SK-N-SH (cell line): ENCODE data around the gene SLC12A7. TPM values are rescaled to one million over a fixed set of nuclear protein-coding genes. Genes with fewer than 3 reads are reported as not detected.

Experiments used
- CTCF ChIA-PET: fragments of 300-600, 350-600 bp; formaldehyde crosslinking; extraction: SDS; loops from one replicate; lab custom pipeline; 2021; lab: Yijun Ruan, JAX
- POLR2A ChIA-PET: fragments of 350-600 bp; sonication (Branson Sonifier 250); formaldehyde crosslinking; extraction: SDS; loops from one replicate; lab custom pipeline; 2020; ENCODE audit warnings: antibody characterized with exemption, inconsistent platforms; lab: Yijun Ruan, JAX
- DNase-seq: peaks from one replicate; pipeline ENCODE4 v3.0.0; 2012
- H2AFZ ChIP-seq: fragments of 200-600 bp; sonication (generic); 2 replicates; pipeline ENCODE4 v1.8.1; 2016; ENCODE audit warnings: antibody characterized with exemption, mild to moderate bottlenecking, low read depth
- H3F3A ChIP-seq: fragments of 200-600 bp; sonication (generic); replicated peaks from 2 replicates; pipeline ENCODE3; 2016; ENCODE audit warnings: antibody characterized with exemption, mild to moderate bottlenecking; ENCODE audit not compliant: insufficient read depth
- H3K27ac ChIP-seq, 2 experiments: fragments of 200-500 bp in 1 of 2; fragments of 200-600 bp in 1 of 2; sonication (Bioruptor generic) in 1 of 2; sonication (generic), shearing (Covaris generic) in 1 of 2; 2 replicates each; pipeline versions ENCODE4 v1.5.1 to v1.6.1; 2014 to 2016; ENCODE audit warnings: low read depth in 2 of 2, inconsistent platforms in 1 of 2, low read length in 1 of 2, mild to moderate bottlenecking in 1 of 2, mixed read lengths in 1 of 2
- H3K27me3 ChIP-seq: fragments of 200-600 bp; sonication (generic), shearing (Covaris generic); 2 replicates; pipeline ENCODE4 v1.6.1; 2016; ENCODE audit warnings: mixed run types; ENCODE audit not compliant: insufficient read depth
- H3K36me3 ChIP-seq, 2 experiments: fragments of 200-500 bp in 1 of 2; fragments of 200-600 bp in 1 of 2; sonication (Bioruptor generic) in 1 of 2; sonication (generic) in 1 of 2; replicated peaks in 1 of 2; 2 replicates each; pipeline versions ENCODE3 to v1.5.1; 2014 to 2016; ENCODE audit warnings: low read length in 1 of 2, mild to moderate bottlenecking in 1 of 2; ENCODE audit not compliant: insufficient read depth in 2 of 2, control insufficient read depth in 1 of 2
- H3K4me1 ChIP-seq, 2 experiments: fragments of 200-500 bp in 1 of 2; fragments of 200-600 bp in 1 of 2; sonication (Bioruptor generic) in 1 of 2; sonication (generic), shearing (Covaris generic) in 1 of 2; 2 replicates each; pipeline versions ENCODE4 v1.5.1 to v1.6.1; 2014 to 2016; ENCODE audit warnings: low read depth in 1 of 2, low read length in 1 of 2, mixed run types in 1 of 2; ENCODE audit not compliant: insufficient read depth in 2 of 2, control insufficient read depth in 1 of 2
- H3K4me2 ChIP-seq: fragments of 200-600 bp; sonication (generic), shearing (Covaris generic); 2 replicates; pipeline ENCODE4 v1.6.1; 2017; ENCODE audit warnings: mixed run types
- H3K4me3 ChIP-seq, 2 experiments: fragments of 200-500 bp in 1 of 2; fragments of 200-600 bp in 1 of 2; sonication (Bioruptor generic) in 1 of 2; sonication (generic), shearing (Covaris generic) in 1 of 2; 2 replicates each; pipeline versions ENCODE4 v1.5.1 to v1.8.1; 2014 to 2016; ENCODE audit warnings: low read depth in 2 of 2, inconsistent platforms in 1 of 2, low read length in 1 of 2, mild to moderate bottlenecking in 1 of 2, mixed read lengths in 1 of 2, moderate library complexity in 1 of 2
- H3K79me2 ChIP-seq: fragments of 200-600 bp; sonication (generic); 2 replicates; pipeline ENCODE4 v1.8.1; 2017; ENCODE audit warnings: mild to moderate bottlenecking; ENCODE audit not compliant: insufficient read depth
- H3K9ac ChIP-seq: fragments of 200-600 bp; sonication (generic); 2 replicates; pipeline ENCODE4 v1.6.1; 2017; ENCODE audit warnings: mixed run types
- H3K9me2 ChIP-seq: fragments of 200-600 bp; sonication (generic); 2 replicates; pipeline ENCODE4 v1.6.1; 2017; ENCODE audit warnings: mixed run types
- H3K9me3 ChIP-seq: fragments of 200-600 bp; sonication (generic); 2 replicates; pipeline ENCODE4 v1.6.1; 2017; ENCODE audit warnings: mixed run types, mild to moderate bottlenecking, moderate library complexity
- H4K20me1 ChIP-seq: fragments of 200-600 bp; sonication (generic); 2 replicates; pipeline ENCODE4 v1.6.1; 2017; ENCODE audit warnings: mild to moderate bottlenecking, mixed run types; ENCODE audit not compliant: insufficient read depth
- CHD2 ChIP-seq: fragments of 150-350 bp; IDR thresholded peaks from 2 replicates; pipeline ENCODE4 v1.6.1; 2018; ENCODE audit warnings: low read length; ENCODE audit not compliant: partially characterized antibody
- EZH2phosphoT487 ChIP-seq: fragments of 200-600 bp; sonication (generic); IDR thresholded peaks from 2 replicates; pipeline ENCODE4 v1.6.1; 2017; ENCODE audit warnings: low read depth, mixed run types, mild to moderate bottlenecking, antibody characterized with exemption, moderate library complexity, borderline replicate concordance
- FOSL2 ChIP-seq: IDR thresholded peaks from 2 replicates; pipeline ENCODE4 v1.4.0; 2012; ENCODE audit warnings: low read depth, mild to moderate bottlenecking, moderate library complexity, borderline replicate concordance
- FOXJ3 ChIP-seq: sonication (generic); formaldehyde crosslinking; IDR thresholded peaks from 2 replicates; pipeline ENCODE4 v1.5.1; 2020; ENCODE audit warnings: mild to moderate bottlenecking, missing genetic modification reagents
- FOXM1 ChIP-seq: IDR thresholded peaks from 2 replicates; pipeline ENCODE4 v1.4.0; 2012; ENCODE audit warnings: low read depth, mild to moderate bottlenecking
- GABPA ChIP-seq: IDR thresholded peaks from 2 replicates; pipeline ENCODE4 v1.4.0; 2012; ENCODE audit warnings: low read depth, mild to moderate bottlenecking
- JUND ChIP-seq: IDR thresholded peaks from 2 replicates; pipeline ENCODE4 v1.4.0; 2012
- MAX ChIP-seq: IDR thresholded peaks from 2 replicates; pipeline ENCODE4 v1.4.0; 2012; ENCODE audit warnings: low read depth
- MEF2A ChIP-seq: IDR thresholded peaks from 2 replicates; pipeline ENCODE4 v1.4.0; 2012; ENCODE audit warnings: low read depth, borderline replicate concordance
- NFIC ChIP-seq: IDR thresholded peaks from 2 replicates; pipeline ENCODE4 v1.4.0; 2012; ENCODE audit warnings: borderline replicate concordance
- NRF1 ChIP-seq: IDR thresholded peaks from 2 replicates; pipeline ENCODE4 v1.6.1; 2012; ENCODE audit warnings: low read depth, mild to moderate bottlenecking, low read length
- PBX3 ChIP-seq: IDR thresholded peaks from 2 replicates; pipeline ENCODE4; 2012
- RAD21 ChIP-seq: IDR thresholded peaks from 2 replicates; pipeline ENCODE4 v1.6.1; 2012; ENCODE audit warnings: mild to moderate bottlenecking, low read length
- RCOR1 ChIP-seq: fragments of 150-350 bp; IDR thresholded peaks from 2 replicates; pipeline ENCODE4 v1.6.1; 2017; ENCODE audit warnings: antibody characterized with exemption, low read length
- REST ChIP-seq: IDR thresholded peaks from 2 replicates; pipeline ENCODE4 v1.6.1; 2012; ENCODE audit warnings: mild to moderate bottlenecking, low read depth, low read length, moderate library complexity
- SMC3 ChIP-seq: IDR thresholded peaks from 2 replicates; pipeline ENCODE4 v1.6.1; 2012; ENCODE audit warnings: low read depth, low read length, improper control_type of control experiment
- TAF1 ChIP-seq: IDR thresholded peaks from 2 replicates; pipeline ENCODE4 v1.6.1; 2012; ENCODE audit warnings: low read depth, mild to moderate bottlenecking, low read length, moderate library complexity, borderline replicate concordance
- WGBS: methylation state at CpG from one replicate; pipeline ENCODE4 v1.1.6; 2017; ENCODE audit warnings: low lambda C conversion rate; 5-methylcytosine and 5-hydroxymethylcytosine counted together
- polyA plus RNA-seq, 3 experiments: library from polyadenylated mRNA; depleted of rRNA; stranded (reverse); fragments of >200 nt; gene quantifications; 2 replicates each; pipeline ENCODE4 v1.2.3, GENCODE V29; 2012
- TF ChIP-seq, protein P1 (sequence below): IDR thresholded peaks from 2 replicates; pipeline ENCODE4 v1.4.0; 2012; ENCODE audit warnings: low read depth, borderline replicate concordance
- TF ChIP-seq, protein P2 (sequence below): fragments of 150-350 bp; IDR thresholded peaks from 2 replicates; pipeline ENCODE4 v1.6.1; 2016; ENCODE audit warnings: mild to moderate bottlenecking, low read depth, low read length
- TF ChIP-seq, protein P3 (sequence below): fragments of 150-350 bp; IDR thresholded peaks from 2 replicates; pipeline ENCODE4 v1.6.1; 2017; ENCODE audit warnings: antibody characterized with exemption, low read length, low read depth, borderline replicate concordance

SLC12A7 gene
- polyA plus RNA-seq, 1 of the 3 experiments (the other 2 are of a cell fraction): 2.6 TPM

- no peaks in the 10 kb centered on the region; a peak in 1 of 4 replicates for H3K4me1 ChIP-seq
- no peak overlapping the region for H3K27ac ChIP-seq
- no peaks in the 10 kb centered on the region for H3K9me2 ChIP-seq
- H4K20me1 ChIP-seq: no peaks in the 10 kb centered on the region
- no peak for TF ChIP-seq SMC3
- no peak for TF ChIP-seq RCOR1
- TF ChIP-seq CHD2: no peak
- TF ChIP-seq JUND: no peak
- TF ChIP-seq, protein P1, sequence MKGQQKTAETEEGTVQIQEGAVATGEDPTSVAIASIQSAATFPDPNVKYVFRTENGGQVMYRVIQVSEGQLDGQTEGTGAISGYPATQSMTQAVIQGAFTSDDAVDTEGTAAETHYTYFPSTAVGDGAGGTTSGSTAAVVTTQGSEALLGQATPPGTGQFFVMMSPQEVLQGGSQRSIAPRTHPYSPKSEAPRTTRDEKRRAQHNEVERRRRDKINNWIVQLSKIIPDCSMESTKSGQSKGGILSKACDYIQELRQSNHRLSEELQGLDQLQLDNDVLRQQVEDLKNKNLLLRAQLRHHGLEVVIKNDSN: no peak
- TF ChIP-seq NFIC: no peak
- no peak for TF ChIP-seq FOXM1
- TF ChIP-seq TAF1: no peak
- TF ChIP-seq PBX3: no peak
- TF ChIP-seq, protein P2, sequence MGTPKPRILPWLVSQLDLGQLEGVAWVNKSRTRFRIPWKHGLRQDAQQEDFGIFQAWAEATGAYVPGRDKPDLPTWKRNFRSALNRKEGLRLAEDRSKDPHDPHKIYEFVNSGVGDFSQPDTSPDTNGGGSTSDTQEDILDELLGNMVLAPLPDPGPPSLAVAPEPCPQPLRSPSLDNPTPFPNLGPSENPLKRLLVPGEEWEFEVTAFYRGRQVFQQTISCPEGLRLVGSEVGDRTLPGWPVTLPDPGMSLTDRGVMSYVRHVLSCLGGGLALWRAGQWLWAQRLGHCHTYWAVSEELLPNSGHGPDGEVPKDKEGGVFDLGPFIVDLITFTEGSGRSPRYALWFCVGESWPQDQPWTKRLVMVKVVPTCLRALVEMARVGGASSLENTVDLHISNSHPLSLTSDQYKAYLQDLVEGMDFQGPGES: no peak
- TF ChIP-seq, protein P3, sequence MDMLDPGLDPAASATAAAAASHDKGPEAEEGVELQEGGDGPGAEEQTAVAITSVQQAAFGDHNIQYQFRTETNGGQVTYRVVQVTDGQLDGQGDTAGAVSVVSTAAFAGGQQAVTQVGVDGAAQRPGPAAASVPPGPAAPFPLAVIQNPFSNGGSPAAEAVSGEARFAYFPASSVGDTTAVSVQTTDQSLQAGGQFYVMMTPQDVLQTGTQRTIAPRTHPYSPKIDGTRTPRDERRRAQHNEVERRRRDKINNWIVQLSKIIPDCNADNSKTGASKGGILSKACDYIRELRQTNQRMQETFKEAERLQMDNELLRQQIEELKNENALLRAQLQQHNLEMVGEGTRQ: no peak
- no peak for TF ChIP-seq MEF2A
- TF ChIP-seq FOSL2: no peak
- POLR2A ChIA-PET: no interaction called here
- H3K27me3 ChIP-seq: no peaks in the 10 kb centered on the region
- no peak overlapping the region for H3K4me3 ChIP-seq
- CTCF ChIA-PET: interaction anchor here (0.7 to 7.1 kb wide), 37 partner anchors 8 to 224 kb away, joined by 3 to 49 read pairs (median 5); partner anchors contain the start of gene NKD2
- H3K4me2 ChIP-seq: no peak overlapping the region
- no peaks in the 10 kb centered on the region for H3K9me3 ChIP-seq
- no peaks in the 10 kb centered on the region for H3K36me3 ChIP-seq
- no peaks in the 10 kb centered on the region for H3K79me2 ChIP-seq
- 49% methylated on average over 10 of the region's 15 CpGs for WGBS
- no peak overlapping the region for H3K9ac ChIP-seq
- DNase-seq: no peak
- H3F3A ChIP-seq: no peaks in the 10 kb centered on the region
- H2AFZ ChIP-seq: no peak overlapping the region
Measured at GRCh38 chr5:1140818-1141189, 28.9 kb upstream of the SLC12A7 start.

DNA sequence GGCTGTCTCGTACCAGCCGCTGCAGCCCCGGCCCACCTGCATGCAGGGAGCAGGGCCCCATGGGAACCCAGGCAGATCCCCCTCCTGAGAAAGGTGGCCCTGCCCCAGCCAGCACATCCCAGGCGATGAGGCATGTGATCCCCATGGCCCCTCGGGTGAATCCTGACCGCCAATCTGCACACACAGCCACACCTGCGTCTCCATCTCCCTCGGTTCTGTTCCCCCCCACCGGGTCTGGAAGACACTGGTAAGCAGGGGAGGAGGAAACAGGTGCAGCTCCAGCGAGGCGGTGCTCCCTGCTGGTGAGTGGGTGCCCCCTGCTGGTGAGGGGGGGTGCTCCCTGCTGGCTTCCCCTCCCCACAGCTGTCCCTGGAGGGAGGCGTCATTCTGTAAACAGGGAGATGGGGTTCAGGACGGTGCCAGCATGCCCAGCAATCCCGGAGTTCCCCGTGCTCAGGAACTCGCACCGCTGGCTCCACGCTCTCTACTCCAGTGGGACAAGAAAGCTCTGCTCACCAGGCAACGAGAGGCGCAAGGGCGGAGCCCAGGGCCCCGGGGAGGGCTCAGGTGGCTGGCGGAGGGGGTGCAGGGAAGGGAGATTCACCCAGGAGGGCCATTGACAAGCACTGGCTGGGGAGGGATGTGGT is 28.4 kb upstream of the SLC12A7 start:
- Histone ChIP-seq H3K9ac (no peak overlapping the region), H3K4me1 (no peaks in the 10 kb centered on the region; a peak in 1 of 4 replicates), H3K4me3 (no peak overlapping the region), H3K4me2 (no peak overlapping the region), H4K20me1 (no peaks in the 10 kb centered on the region), H3K27me3 (no peaks in the 10 kb centered on the region), H2AFZ (no peak overlapping the region), H3K9me3 (no peaks in the 10 kb centered on the region), H3F3A (no peaks in the 10 kb centered on the region), H3K9me2 (no peaks in the 10 kb centered on the region), H3K36me3 (no peaks in the 10 kb centered on the region), H3K27ac (no peak overlapping the region), H3K79me2 (no peaks in the 10 kb centered on the region)
- WGBS: 39% methylated on average over 23 of the region's 23 CpGs
- POLR2A ChIA-PET: no interaction called here
- DNase-seq: peak; percentile 87
- CTCF ChIA-PET: interaction anchor here (0.5 to 7.1 kb wide), 40 partner anchors 8 to 224 kb away, joined by 3 to 49 read pairs (median 5); partner anchors contain the start of gene NKD2
- no peak for TF ChIP-seq NFIC
- TF ChIP-seq GABPA: no peak
- peak; percentile 75 for TF ChIP-seq RAD21
- no peak for TF ChIP-seq REST
- TF ChIP-seq EZH2phosphoT487: no peak
- no peak for TF ChIP-seq MEF2A
- TF ChIP-seq NRF1: no peak
- no peak for TF ChIP-seq FOXJ3
- no peak for TF ChIP-seq FOSL2
- no peak for TF ChIP-seq RCOR1
- no peak for TF ChIP-seq MAX
- no peak for TF ChIP-seq TAF1
